GM21515 (cell line): ENCODE results near the gene SMG6.

Source experiments
- ATAC-seq: cut with Tn5 transposase; IDR thresholded peaks from one replicate; pipeline ENCODE4 v1.9.1; 2021; ENCODE audit not compliant: unreplicated experiment

Gene SMG6

DNA sequence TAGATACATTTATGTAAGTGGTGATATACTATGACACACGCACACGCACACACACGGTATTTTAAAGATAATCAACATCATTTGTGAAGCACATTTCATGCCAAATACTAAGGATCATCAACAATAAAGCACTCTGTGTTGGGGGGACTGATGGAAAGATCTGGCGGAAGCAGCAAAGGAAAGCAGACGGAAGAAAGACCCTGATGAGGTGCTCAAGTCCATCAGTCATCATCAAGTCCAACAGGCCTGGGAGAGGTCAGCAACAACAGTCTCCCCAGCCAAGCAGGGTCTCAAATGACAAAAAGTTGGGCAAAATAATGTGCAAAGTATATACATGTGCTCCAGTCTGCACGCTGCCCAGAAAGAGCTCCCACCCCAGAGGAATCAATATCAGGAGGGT is 193.1 kb downstream of the SMG6 start:
- no peak for ATAC-seq

DNA sequence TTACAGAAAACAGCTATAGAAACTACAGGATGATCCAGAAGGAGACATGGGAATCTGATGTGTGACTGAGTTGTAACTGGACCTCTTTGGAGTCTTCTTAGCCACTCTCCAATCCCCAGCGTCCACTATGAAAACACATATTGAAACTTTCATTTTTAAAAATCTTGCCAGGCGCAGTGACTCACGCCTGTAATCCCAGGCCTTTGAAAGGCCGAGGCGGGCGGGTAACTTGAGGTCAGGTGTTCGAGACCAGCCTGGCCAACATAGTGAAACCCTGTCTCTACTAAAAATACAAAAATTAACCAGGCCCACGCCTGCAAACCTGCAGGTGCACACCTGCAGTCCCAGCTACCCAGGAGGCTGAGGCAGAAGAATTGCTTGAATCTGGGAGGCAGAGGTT is 195.4 kb downstream of the SMG6 start:
- no peak for ATAC-seq

DNA sequence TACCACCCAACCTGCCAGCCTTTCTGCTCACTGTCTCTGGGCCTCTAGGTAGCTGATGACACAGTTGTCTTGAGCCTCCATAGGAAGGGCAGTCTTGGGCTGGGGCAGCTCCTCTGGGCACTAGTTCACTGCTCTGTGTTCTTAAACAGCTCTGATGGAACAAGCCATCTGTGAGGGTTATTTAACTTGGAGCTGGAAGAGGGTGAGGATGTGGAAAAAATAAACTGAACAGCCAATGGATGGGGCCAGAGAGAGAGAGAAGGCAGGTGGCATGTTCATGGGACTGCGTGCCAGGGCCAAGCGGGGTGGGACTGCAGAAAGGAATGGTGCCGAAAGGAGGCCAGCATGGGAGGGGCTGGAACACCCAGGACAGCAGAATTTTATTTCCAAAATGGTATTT is 196.1 kb downstream of the SMG6 start:
- ATAC-seq: no peak

DNA sequence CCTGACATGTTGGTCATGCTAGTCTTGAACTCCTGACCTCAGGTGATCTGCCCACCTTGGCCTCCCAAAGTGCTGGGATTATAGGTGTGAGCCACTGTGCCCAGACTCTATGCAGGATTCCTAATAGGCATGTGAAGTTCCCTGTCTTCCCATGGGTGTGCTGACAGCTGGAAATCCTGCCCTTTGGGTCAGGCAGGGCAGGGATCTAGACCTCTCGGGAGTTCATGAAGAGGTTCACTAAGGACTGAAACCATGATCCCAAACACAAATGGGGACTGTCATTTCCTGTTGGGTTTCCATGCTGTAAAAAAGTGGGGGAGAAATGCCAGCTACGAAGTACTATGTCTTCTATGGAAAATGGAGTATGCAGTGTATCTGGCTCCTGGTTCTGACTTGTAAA is 196.5 kb downstream of the SMG6 start:
- ATAC-seq: no peak

DNA sequence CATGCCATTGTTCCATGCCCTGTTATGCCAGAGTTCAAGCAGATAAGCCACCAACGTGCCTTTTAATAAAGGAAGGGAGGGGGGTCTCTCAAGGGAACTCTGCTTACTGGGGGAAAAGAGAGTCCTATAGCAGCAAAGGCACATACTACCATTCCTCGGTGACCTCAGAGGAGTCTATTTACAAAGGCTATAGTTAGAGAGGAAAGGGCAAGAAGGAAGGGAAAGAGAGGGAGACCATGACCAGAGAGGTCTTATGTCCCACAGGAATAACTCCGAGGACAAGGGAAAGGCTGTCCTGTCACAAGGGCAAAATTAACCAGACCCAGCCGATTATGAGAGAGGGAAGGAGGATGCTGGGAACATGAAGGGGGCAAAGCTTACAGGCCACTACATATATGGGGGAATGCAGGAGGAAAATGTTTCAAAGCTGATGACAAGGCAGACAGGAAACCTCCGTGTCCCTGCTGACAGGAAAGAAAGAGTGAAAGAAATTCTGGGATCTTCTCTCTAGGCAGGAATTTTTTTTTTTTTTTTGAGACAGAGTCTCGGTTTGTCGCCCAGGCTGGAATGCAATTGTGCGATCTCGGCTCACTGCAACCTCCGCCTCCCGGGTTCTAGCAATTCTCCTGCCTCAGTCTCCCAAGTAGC is 197.2 kb downstream of the SMG6 start:
- ATAC-seq: no peak

DNA sequence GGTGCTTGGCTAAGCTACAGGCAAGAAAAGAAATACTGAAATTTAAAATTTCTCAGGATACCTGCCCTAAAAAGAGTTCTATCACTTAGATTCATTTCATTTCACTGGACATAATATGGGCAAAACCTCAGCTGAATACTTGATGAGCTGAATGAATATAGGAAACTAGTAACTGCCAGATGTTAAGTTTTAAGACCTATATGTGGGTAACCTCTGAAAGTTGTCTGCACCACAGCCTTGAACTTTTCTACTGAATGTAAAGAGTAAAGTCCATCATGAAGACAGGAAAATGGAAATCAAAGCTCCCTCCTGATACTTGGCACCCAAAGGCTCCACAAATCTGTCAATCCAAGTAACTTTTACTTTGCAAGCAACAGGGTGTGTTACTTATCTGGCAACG is 197.9 kb downstream of the SMG6 start:
- ATAC-seq: no peak

DNA sequence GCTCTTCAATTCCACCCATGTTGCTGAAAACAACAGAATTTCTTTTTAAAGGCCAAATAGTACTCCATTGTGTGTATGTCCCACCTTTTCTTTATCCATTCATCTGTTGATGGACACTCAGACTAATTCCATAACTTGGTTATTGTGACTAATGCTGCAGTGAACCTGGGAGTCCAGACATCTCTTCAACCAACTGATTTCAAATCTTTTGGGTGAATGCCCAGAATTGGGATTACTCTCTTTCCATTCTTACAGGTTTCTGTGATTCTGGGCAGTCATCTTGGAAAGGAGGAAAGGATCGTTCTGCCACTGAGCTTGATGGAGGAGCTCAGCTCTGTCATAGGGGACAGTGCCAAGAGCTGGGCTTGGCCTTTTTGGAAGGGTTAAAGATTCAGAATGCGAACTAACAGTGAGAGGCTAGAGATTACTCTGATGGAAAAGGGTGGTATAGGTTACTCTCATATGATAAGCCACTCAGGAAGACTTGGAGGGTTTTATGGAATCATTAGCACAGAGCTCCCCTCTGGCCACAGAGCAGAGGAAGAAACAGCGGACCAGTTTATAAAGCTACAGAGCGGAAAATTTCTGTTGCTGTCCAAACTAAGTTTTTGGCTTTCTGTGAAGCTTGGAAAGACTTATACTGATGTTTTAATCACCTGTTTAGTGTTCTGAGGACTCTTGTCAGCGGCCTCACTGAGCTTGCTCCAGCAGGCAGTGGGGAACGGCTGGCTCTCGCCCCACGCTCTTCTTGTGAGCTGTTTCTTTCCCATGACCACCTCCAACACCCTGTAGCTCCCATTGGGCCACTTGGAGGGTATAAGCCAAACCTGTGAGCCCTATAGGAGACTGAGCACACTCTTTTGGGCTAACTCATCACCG is 200.4 kb downstream of the SMG6 start:
- ATAC-seq: no peak

DNA sequence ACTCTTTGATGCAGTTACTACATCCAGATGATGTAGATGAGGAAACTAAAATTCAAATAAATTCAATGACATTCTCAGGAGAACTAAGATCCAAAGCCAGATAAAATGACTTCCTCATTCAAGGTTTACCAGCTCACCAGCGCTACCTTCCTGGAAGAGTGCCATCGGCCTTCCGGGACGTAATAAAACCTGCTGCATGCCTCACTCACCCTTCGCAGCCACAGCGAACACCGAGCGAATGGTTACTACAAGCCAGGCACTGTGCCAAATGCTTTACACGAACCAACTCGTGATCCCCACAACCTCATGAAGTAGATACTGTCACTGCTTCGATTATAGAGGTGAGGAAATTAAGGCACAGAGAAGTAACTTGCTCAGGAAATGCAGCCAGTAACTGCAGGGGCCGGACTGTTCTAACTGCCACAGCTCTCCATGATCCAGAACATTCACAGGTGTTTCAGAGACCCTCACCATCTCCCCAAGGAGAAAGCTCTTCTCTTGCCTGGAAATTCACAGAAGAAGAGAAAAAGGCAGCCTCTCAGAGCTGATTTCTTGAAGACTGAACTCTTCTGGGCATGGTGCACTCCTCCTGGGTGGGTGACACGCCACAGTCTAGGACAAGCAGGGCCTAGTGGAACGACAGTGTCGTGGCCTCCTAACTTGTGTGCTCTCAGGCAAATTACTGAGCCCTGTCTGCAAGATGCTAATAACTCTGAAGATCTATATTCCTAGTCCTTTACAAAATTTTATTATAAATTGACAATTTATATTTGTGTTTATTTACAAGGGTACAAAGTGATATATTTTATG is 201.9 kb downstream of the SMG6 start:
- ATAC-seq: no peak

DNA sequence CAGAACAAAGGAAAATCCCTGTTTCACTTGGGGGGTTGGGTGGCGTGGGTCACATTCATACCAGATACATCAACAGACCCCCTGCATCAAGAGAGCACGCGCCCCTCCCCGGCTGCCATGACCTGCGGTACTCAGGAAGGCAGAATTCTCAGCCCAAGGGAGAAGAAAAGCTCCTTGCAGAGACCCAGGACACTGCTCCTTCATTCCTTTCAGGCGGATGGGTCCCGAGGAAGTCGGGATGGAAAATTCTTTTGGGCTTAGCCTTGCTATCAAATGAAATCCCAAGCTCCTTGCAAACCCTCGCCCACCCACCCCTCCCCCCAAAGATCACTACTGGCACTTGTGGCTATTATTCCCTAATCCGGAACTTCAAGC is 208.1 kb downstream of the SMG6 start:
- no peak for ATAC-seq

DNA sequence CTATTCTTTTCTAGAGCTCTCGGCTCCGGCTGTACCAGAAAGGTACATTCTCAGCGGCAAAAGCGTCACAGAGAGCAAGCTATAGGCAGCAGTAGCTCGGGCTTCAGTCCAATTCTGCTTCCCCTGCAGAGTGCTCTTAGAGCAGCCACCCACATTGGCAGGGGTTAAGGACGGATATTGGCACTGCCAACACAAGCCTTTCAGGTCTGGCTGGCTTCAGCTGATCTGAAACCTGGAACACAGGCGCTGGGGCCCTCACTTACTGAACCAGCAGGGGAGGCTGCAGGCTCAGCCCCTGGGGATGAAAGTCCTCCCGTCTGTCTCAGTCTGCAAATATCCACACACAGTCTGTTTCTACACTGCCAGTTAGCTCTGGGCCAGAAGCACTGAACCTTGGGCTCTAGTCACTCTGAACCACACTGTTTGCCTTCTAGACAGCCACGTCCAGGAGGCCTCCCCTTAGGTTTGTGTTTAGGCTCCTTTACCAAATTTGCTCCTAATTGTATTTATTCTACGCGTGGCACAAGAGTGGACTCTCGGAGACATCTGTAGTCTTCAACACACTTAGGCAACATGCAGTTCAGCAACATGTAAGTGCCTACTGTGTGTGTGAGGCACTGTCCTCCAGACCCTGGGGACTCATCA is 208.6 kb downstream of the SMG6 start:
- no peak for ATAC-seq

DNA sequence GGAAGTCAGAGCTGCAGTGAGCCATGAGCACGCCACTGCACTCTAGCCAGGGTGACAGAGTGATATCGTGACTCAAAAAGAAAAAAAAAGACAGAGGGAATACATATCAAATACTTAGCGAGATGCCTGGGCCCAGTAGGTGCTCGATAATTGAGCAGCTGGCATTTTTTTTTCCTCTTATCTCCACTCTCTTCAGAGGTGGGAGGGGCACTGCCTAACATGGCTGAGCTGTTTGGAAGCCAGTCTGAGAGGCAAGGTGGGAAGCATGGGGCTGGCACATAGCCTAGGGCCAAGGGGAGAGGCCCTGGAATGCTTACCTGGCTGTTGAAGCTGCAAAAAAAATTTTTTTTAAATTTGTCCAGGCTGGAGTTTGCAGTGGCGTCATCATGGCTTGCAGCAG is 210.2 kb downstream of the SMG6 start:
- no peak for ATAC-seq

DNA sequence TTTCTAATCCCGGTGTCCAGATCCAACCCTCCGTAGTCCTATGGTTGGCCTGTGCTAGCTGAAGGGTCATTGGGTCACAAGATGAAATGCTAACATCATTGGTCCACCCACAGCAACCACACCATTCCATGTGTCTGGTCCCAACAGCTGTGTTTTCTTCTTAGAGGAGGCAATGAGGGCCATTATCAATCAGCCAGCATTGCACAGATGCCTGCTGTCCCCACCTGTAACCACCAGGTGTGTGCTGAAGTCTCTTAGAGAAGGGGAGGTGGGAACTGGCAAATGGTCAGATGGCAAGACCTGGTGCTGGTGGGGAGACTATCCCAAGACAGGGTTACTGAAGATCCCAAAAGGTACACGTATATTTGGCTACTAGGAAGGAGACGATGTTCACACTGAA is 211.3 kb downstream of the SMG6 start:
- no peak for ATAC-seq

DNA sequence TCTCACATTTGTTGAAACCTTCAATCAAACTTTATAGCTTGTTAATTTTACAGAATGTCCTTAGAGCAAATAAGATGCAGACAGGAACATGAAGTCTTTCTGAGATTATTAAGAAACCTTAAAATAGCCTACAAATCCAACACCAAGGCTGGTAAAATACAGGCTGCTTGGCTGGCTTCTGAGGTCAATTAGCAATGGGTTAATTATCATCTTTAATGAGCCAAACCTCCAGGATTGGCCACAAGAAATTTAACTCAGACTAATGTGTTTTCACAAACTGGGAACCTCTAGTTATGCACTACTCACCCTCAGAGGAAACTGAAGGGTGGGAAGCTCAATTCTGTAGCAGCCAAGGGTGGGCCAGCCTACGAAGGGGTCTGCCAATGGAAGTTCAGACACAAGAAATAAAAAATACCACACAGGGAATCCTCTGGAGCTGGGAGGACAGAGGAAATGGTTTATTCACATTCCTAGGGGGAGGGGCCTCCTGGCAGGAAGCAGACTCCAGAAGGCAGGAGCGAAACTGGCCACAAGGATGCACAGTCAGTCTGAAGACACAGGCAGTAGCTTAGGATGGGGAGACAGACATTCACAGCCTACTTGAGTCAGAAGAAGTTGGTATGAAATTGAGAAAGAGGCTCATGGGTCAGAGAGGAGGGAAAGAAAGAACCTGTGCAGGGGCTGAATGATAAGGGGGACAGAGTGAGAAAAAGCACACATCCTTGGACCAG is 212.6 kb downstream of the SMG6 start:
- ATAC-seq: no peak

DNA sequence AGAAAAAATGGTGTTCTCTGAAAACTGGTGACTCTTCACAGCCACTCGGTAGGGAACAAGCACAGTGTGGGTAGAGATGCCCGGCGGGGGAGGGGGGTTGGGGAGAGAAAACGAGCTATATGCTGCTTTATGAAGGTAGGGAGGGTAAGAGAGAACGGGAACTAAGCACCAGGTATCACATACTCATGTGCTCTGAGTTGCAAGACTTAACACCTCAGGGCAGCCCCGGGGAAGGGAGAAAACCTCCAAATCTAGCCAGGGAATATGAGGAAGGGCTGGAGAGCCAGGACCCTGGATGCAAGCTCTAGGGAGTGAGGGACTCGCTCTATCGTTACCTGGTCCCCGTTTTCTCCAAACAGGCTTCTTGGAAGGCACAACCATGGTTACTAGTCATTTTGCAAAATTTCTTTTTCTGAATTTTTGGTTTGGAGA is 213.4 kb downstream of the SMG6 start:
- no peak for ATAC-seq

DNA sequence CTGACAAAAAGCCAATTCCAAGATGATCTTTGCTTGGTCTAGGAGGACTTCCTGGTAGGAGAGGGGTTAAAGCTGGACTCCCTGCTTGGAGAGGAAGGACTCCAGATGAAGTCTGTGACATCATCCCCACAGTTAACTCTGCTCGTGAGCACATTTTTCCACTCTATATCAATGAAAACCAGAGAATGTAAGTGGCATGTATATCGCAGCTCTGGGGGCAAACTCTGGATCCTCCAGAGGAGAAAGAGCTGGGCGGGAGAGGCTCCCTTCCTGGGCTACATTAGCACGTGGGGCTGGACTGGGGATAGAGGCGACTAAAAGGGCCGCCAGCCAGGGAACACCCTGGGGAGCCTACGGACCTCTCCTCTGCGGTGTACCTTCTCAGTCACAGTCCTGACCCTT is 214.6 kb downstream of the SMG6 start:
- peak; percentile 26 for ATAC-seq

DNA sequence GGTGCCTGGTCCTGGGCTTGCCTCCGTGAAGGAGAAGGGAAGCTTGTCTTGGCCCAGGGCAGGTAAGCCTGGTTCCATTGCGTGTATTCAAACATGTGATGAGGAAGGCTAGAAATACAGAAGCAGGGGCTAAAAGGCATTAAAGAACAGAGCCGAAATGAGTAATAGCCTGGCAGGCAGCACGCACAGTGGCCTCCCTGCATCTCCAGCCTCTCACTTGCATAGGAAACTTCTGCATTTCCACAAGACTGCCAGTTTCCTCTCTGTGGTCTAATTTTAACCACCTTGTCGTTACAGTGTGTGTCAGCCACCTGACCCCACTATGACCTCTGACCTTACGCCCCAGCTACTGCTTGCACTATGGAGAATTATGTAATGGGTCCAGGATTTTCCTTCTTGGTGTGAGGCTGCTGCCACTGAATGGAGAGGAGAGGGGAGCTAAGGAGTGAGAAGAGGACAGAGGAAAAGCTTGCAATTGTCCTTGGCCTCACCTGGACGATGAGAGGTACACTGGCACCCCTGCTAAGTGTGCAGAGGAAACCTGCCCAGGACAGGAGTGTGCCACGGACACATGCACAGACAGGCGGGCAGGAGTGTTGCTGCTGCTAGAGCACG is 215.9 kb downstream of the SMG6 start:
- no peak for ATAC-seq

DNA sequence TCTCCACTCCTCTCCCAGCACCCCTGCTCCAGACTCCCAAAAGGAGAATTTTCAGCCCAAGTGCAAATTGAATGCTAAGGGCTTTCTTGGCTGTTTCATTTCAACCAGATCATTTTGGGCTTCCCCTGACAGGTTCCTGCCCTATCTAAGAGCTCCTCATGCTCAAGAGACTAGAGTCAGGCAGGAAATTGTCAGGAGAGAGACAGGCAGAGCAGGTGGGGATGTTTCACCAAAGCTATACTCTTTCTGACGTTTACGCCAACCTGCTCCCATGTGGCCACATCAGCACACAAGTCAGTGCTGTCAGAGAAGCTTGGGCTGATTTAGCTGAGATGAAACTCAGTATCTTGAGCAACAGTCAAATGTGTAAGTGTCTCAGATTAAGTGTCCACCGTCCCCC is 217.3 kb downstream of the SMG6 start:
- ATAC-seq: no peak

DNA sequence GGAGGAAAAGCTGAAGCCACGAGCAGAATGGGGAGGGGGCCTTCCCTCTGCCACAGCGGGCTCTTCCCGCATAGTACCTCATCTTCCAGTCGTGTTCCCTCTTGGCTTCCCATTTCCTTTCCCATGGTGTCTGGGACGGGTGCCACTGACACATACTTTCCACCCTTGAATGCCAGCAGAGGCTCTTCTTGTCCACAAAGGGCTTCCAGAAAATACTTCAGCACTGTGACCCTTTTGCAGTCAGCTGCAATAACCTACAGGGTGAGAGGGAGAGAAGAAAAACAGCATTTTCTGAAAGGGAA is 218.0 kb downstream of the SMG6 start:
- ATAC-seq: no peak

DNA sequence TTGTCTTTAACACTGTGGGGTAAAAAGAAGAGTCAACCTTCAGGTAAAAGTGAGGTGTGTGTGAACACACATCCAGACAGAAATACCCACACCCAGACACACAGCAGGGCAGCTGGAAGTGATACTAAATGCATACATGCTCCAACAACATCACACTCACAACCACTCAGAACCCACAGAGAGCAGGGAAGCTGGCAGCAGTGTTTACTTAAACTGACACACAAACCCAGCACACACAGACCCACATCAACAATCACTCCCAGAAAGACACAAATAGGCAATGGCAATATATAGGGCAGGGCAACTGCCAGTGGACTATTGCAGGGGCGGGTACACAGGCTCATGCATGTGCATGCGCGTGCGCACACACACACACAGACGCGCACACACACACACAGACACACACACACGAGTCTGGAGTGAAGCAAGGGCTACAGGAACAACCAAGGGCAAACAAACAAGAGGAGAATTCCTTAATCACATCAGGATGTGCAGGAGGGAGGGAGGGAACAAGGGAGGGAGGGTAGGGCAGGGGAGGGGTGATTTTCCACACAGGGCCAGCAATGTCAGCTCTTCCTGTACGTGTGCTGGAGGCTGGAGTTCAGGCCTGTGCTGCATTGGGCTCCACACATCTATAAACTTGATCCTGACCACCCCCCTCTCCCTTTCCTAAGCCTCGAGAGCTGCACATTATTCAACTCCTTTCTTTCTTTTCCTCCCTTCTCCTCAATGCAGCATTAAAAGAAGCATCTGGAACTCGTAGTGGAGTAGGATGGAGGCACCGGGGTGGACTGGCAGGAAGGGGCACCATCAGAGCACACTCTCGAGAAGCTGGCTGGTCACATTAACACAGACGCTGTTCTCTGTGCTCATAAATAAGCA is 218.6 kb downstream of the SMG6 start:
- ATAC-seq: no peak
